ENCODE measurements around the gene MAP3K19.
A peak's percentile ranks its signal among the peaks of the same experiment; 100 is the strongest.
"Not testable (repeated sequence)": the region's sequence is repeated elsewhere in the genome, so short reads cannot be mapped to it uniquely, and the experiment has no call there.

The MAP3K19 gene

GRCh38 chr2:135050132-135050531 is 2.9 kb upstream of the MAP3K19 start:
- no peak for DNase-seq

DNA sequence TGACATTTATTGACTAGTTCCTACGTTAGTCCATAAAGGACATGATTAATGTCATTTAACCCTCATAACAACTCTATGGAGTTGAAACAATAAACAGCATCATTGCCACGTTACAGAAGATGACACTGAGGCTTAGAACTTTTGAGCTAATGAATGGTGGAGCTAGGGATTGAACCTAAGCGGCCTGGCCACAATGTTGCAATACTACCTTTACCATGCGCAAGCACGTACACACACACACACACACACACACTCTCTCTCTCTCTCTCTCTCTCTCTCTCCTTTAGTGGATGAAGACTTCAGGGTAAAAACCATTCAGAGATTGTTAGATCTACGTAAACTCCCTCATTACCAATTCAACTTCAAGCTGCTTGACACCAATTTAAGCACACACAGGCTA is 875 bp upstream of the MAP3K19 start:
- DNase-seq, result no peak

GRCh38 chr2:135043345-135043744 is 3.9 kb downstream of the MAP3K19 start:
- DNase-seq, result peak; percentile 35

GRCh38 chr2:135037831-135038230 is 9.4 kb downstream of the MAP3K19 start:
- no peak for DNase-seq

DNA sequence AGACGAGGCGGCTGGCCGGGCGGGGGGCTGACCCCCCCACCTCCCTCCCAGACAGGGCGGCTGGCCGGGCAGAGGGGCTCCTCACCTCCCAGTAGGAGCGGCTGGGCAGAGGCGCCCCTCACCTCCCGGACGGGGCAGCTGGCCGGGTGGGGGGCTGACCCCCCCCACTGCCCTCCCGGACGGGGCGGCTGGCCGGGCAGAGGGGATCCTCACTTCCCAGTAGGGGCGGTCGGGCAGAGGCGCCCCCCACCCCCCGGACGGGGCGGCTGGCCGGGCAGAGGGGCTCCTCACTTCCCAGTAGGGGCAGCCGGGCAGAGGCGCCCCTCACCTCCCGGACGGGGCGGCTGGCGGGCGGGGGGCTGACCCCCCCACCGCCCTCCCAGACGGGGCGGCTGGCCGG is 14.0 kb downstream of the MAP3K19 start:
- not testable (repeated sequence) for DNase-seq

GRCh38 chr2:135030826-135031225 is 16.4 kb downstream of the MAP3K19 start:
- DNase-seq, result no peak

GRCh38 chr2:135029481-135030134 is 17.6 kb downstream of the MAP3K19 start:
- no peak for DNase-seq

- no peak for DNase-seq
Measured at GRCh38 chr2:135023886-135024485, 23.3 kb downstream of the MAP3K19 start.

DNA sequence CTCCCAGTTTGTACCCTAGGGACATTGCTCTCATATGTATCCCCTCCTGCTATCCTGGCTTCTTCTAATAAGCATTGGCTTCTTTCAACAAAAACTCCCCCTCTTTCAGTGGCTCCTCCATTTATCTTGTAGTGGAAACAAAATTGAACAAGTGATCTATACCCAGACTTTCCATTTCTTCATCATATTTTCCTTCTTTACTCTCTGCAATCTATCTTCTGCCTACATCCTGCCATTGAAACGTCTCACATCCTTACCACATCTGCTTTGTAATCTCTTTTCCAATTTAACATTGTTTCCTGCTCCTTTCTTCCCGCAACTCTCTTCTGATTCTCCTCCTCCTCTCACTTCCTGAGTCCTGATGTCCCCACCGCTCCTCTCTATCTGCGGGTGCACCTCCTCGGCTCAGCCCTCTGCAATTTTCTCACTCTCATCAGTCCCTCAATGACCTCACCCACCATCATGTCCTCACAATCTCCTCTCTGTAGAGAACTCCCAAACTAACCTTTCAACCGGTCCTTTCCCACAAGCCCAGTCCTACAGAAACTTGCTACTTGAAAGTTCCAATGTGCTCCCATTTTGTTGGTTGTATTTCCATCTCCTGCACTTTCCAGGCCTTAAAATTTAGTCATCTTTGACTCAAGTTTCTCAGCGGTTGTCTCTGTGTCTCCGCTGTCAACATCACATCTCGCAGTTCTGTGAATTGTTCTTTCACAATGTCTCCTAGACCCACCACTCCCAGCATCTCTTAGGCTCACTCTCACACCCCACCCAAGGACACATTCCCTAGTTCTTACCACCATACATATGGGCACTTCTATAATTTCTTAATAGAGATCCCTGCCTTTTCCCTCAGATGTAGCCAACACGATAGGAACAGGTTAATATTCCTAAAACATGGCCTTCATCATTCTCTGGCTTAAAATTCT is 24.0 kb downstream of the MAP3K19 start:
- no peak for DNase-seq

- DNase-seq, result no peak
Measured at GRCh38 chr2:135021618-135022017, 25.6 kb downstream of the MAP3K19 start.

GRCh38 chr2:135011633-135012032 is 35.6 kb downstream of the MAP3K19 start:
- no peak for DNase-seq

GRCh38 chr2:135010200-135010942 is 36.9 kb downstream of the MAP3K19 start:
- DNase-seq, result no peak

DNA sequence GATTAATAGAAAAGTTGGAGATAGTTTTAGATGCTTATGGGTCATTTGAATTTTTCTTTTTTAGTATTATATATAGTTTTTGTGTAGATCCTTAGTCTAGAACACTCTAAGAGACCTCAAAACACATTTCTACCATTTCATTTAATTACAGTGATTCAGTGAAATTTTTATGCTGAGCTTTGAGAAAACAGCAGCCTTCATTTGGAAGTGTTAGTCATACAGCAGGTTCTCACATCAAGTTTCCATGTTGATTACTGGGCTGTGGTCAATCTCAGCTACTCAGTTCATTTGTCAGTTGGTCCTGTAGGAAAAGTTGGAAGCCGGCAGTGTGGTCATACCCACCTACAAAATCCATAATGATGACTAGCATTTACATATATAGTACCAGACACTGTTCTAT is 37.9 kb downstream of the MAP3K19 start:
- no peak for DNase-seq

GRCh38 chr2:135005753-135006152 is 41.5 kb downstream of the MAP3K19 start:
- no peak for DNase-seq

DNA sequence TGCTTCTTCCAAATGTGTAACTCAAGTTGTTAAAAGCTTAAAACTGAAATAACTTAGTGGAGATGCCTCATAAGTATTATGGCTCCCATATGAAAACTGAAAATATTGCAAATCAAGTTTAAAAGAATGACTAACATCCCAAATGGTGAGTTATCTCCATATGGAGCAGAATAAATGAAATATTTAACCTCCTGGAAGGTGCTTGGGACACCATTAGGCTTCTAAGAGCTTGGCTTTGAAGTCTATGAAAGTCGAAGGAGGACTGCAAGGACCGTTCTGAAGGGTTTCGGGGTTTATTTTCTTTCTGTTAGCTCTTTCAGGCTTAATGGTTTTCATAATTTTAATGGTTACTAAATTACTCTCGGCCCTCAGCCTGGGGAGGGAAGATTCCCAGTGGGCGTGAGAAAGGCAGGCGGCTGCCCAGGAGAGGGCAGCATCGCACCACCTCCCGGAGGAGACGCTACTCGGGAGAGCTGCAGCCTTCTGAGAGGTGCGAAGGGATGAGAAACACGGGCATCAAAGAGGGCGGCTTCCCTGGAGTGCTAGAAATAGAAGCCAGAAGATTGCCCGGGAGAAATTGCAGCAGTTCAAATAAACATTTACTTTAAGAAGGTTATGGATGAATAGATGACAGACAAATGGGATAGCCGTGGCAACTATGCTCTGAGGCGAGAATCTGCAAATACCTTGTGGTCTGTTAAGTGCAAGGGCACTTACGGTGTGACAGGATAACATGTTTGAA is 43.1 kb downstream of the MAP3K19 start:
- DNase-seq, result peak; percentile 75

DNA sequence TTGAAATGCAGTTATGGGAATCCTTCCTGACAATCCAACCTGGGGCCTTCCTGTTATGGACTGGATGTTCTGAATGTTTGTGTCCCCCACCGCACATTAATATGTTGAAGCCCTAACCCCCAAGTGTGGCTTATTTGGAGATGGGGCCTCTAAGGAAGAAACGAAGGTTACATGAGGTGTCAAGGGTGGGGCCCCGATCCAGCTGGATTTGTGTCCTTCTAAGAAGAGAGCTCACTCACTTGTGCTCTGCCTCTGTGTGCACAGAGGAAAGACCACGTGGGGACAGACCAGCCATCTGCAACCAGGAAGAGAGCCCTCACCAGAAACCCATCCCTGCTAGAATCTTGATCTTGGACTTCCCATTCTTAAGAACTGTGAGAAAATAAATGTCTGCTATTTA is 44.4 kb downstream of the MAP3K19 start:
- DNase-seq, result no peak

GRCh38 chr2:134999521-134999920 is 47.7 kb downstream of the MAP3K19 start:
- no peak for DNase-seq

DNA sequence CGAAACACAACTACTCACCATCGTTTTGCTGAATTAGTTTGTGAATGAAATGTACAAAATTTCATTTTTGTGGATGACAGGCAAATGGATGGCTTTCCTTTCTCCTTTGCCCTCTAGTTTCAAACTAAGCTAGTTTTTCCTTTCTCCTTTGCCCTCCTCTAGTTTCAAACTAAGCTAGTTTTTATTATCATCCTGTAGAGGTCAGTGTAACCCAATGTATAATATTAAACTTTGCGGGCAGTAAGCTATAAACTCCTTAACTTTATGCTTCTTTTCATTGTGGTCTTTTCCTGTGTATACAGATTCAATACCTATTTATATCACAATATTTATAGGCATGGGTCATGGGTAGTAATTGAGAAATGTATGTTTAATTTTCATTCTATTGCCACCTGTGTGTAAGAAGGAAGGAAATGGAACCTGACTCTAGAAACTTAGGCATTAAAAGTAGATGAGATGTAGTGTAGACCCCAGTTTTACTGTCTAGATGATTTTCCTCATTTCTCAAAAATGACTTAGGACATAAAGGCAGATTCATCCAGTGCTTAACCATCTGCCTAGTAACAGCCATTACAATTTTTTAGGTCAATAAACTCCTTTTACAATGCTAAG is 58.1 kb downstream of the MAP3K19 start:
- no peak for DNase-seq

DNA sequence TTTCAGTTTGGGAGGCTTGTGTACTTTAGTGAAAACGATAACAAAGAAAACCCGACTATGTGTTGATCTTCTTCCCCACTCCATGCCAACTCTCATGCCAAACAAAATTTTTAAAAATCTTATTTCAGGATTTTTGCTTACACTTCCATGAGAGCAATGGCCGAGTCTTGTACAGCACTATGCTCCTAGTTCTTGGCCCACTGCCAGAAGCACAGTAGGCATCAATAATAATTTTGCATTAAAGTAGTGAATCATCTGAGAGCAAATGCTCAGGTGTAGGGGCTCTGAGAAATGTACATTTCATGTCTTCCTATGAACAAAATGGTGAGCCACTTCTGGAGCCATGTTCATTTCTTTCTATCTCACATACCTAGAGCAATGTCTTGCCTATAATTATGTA is 62.2 kb downstream of the MAP3K19 start:
- no peak for DNase-seq

DNA sequence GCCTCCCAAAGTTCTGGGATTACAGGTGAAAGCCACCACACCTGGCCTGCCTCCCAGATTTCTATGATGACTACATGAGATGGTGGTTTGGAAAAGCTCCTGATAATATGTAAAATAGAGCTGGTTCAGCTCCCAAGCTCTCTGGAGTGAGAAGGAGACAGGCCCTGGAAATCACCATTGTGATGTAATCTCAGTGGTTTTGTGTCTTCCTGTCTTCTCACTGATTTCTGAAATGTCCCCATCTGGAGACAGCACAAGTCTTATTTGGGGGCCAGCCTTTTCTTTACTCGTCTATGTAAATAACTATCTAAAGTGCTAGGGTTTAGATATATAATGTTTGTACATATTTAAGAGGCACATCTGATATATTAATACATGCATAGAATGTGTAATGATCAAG is 64.6 kb downstream of the MAP3K19 start:
- no peak for DNase-seq

- no peak for DNase-seq
Measured at GRCh38 chr2:134980639-134981038, 66.6 kb downstream of the MAP3K19 start.

GRCh38 chr2:134979221-134979620 is 68.0 kb downstream of the MAP3K19 start:
- no peak for DNase-seq

Measured in activated naive CD4-positive, alpha-beta T cell treated with Interleukin-2 at 50 U/mL for 16 hours (primary cell).